B cell (primary cell): ENCODE data around the gene CAPN15. TPM values are rescaled to one million over a fixed set of nuclear protein-coding genes. Genes with fewer than 3 reads are reported as not detected.

Source experiments
- ATAC-seq: fragments of 200-7000 bp; cut with Tn5 transposase; one replicate; pipeline ENCODE4 v1.10.0; 2021; ENCODE audit warnings: low read depth, mild to moderate bottlenecking, moderate number of reproducible peaks, moderate library complexity
- CTCF ChIA-PET: fragments of 350-600 bp; sonication (Branson Sonifier 250); formaldehyde crosslinking; loops from one replicate; lab custom pipeline; 2021; ENCODE audit warnings: antibody characterized with exemption, inconsistent platforms; lab: Charles Lee
- POLR2A ChIA-PET: fragments of 350-600 bp; sonication (Branson Sonifier 250); formaldehyde crosslinking; loops from one replicate; lab custom pipeline; 2021; ENCODE audit warnings: antibody characterized with exemption; lab: Charles Lee
- DNase-seq: peaks from one replicate; pipeline ENCODE4 v3.0.0; 2013
- H2AFZ ChIP-seq: 2 replicates; pipeline ENCODE4 v1.6.1; 2012; ENCODE audit warnings: mild to moderate bottlenecking, low read depth, low read length; ENCODE audit not compliant: insufficient read depth, poor library complexity, severe bottlenecking
- H3K27ac ChIP-seq, 2 donors: 1 replicate in 1 of 2; 2 replicates in 1 of 2; pipeline ENCODE4 v1.5.1; 2012 to 2013; ENCODE audit warnings: low read length in 2 of 2, mild to moderate bottlenecking in 2 of 2, moderate library complexity in 1 of 2
- H3K27me3 ChIP-seq, 4 experiments: fragments of 200-600 bp in 1 of 4; sonication (generic) in 1 of 4; replicated peaks in 1 of 4; 1 replicate in 2 of 4; 2 replicates in 2 of 4; pipeline versions ENCODE4 v1.6.1 to v1.7.0; 2013 to 2016; ENCODE audit warnings: low read length in 3 of 4, mild to moderate bottlenecking in 2 of 4, mixed read lengths in 1 of 4, moderate library complexity in 1 of 4; ENCODE audit not compliant: insufficient read depth in 4 of 4, control insufficient read depth in 3 of 4; ENCODE audit errors: control extremely low read depth in 1 of 4
- H3K36me3 ChIP-seq, 2 experiments: replicated peaks in 1 of 2; 1 replicate in 1 of 2; 2 replicates in 1 of 2; pipeline versions ENCODE4 v1.6.1 to v1.7.1; 2013; ENCODE audit warnings: low read length in 1 of 2; ENCODE audit not compliant: insufficient read depth in 2 of 2, control insufficient read depth in 1 of 2; ENCODE audit errors: control extremely low read depth in 1 of 2, extremely low read depth in 1 of 2
- H3K4me1 ChIP-seq, 2 donors: fragments of 200-600 bp in 1 of 2; sonication (generic) in 1 of 2; 1 replicate in 1 of 2; 2 replicates in 1 of 2; pipeline versions ENCODE4 v1.5.1 to v1.6.1; 2013 to 2017; ENCODE audit warnings: low read length in 2 of 2; ENCODE audit not compliant: control insufficient read depth in 2 of 2, insufficient read depth in 2 of 2
- H3K4me2 ChIP-seq: replicated peaks from 2 replicates; pipeline ENCODE3; 2012; ENCODE audit warnings: mild to moderate bottlenecking, low read depth, low read length; ENCODE audit not compliant: poor library complexity, severe bottlenecking
- H3K4me3 ChIP-seq, 5 experiments: fragments of 200-600 bp in 1 of 5; sonication (generic) in 1 of 5; 1 replicate in 3 of 5; 2 replicates in 2 of 5; pipeline versions ENCODE4 v1.5.1 to v1.7.0; 2011 to 2016; ENCODE audit warnings: low read length in 4 of 5, mild to moderate bottlenecking in 4 of 5, low read depth in 2 of 5, control low read depth in 1 of 5, moderate library complexity in 1 of 5; ENCODE audit not compliant: insufficient read depth in 1 of 5; ENCODE audit errors: control extremely low read depth in 1 of 5, extremely low read depth in 1 of 5
- H3K79me2 ChIP-seq: fragments of 200-600 bp; sonication (generic); one replicate; pipeline ENCODE4 v1.6.0; 2016; ENCODE audit warnings: low read length; ENCODE audit not compliant: control insufficient read depth, insufficient read depth
- H3K9ac ChIP-seq: fragments of 200-600 bp; sonication (generic); 2 replicates; pipeline ENCODE4 v1.6.1; 2017; ENCODE audit warnings: mild to moderate bottlenecking, low read length, moderate library complexity
- H3K9me3 ChIP-seq, 3 donors: one replicate each; pipeline versions ENCODE4 v1.6.1 to v1.7.1; 2013; ENCODE audit warnings: low read length in 2 of 3; ENCODE audit not compliant: control insufficient read depth in 2 of 3, insufficient read depth in 1 of 3; ENCODE audit errors: control extremely low read depth in 1 of 3
- H4K20me1 ChIP-seq: 2 replicates; pipeline ENCODE4 v1.6.0; 2012; ENCODE audit warnings: mild to moderate bottlenecking, low read length; ENCODE audit not compliant: insufficient read depth, control insufficient read depth, poor library complexity, severe bottlenecking
- H3K27ac Mint-ChIP-seq: one replicate; pipeline ENCODE4 v1.8.0; 2021; ENCODE audit warnings: mixed read lengths
- H3K27me3 Mint-ChIP-seq: one replicate; pipeline ENCODE4 v1.8.0; 2021; ENCODE audit warnings: mixed read lengths
- H3K4me1 Mint-ChIP-seq: one replicate; pipeline ENCODE4 v1.8.0; 2021; ENCODE audit warnings: mixed read lengths
- H3K4me3 Mint-ChIP-seq: one replicate; pipeline ENCODE4 v1.8.0; 2021; ENCODE audit warnings: mixed read lengths
- H3K9me3 Mint-ChIP-seq: one replicate; pipeline ENCODE4 v1.8.0; 2022; ENCODE audit warnings: mixed read lengths; ENCODE audit not compliant: insufficient read depth
- CTCF ChIP-seq: fragments of 200-600 bp; IDR thresholded peaks from one replicate; pipeline ENCODE4 v1.8.0; 2022; ENCODE audit warnings: antibody characterized with exemption, mild to moderate bottlenecking
- EZH2 ChIP-seq: IDR thresholded peaks from 2 replicates; pipeline ENCODE4 v1.6.1; 2012; ENCODE audit warnings: borderline replicate concordance, low read depth, mild to moderate bottlenecking, moderate library complexity, low read length; ENCODE audit not compliant: insufficient read depth, poor library complexity, severe bottlenecking
- WGBS: methylation state at CpG from one replicate; pipeline ENCODE4 v1.1.5; 2013; ENCODE audit warnings: missing lambda C conversion rate; ENCODE audit not compliant: insufficient coverage; 5-methylcytosine and 5-hydroxymethylcytosine counted together
- intact Hi-C: fragments of 100-400 bp; cut with micrococcal nuclease; formaldehyde crosslinking; loops from one replicate; pipeline ENCODE4 v1.10.0; 2022
- polyA plus RNA-seq: library from polyadenylated mRNA; depleted of rRNA; stranded (reverse); fragments of >200 nt; gene quantifications from 2 replicates; pipeline ENCODE4 v1.2.3, GENCODE V29; 2012
- total RNA-seq, 2 donors: library from RNA; stranded (reverse); fragments of 120-200 nt in 1 of 2; gene quantifications; 1 replicate in 1 of 2; 2 replicates in 1 of 2; pipeline versions ENCODE4 v1.2.3 to v1.2.4, GENCODE V29; 2013 to 2022

Gene CAPN15
- total and polyA plus RNA-seq, 2 donors (not counting 1 experiment from before 2014, with no cell fraction given), result 67.2 to 77.2 TPM

DNA sequence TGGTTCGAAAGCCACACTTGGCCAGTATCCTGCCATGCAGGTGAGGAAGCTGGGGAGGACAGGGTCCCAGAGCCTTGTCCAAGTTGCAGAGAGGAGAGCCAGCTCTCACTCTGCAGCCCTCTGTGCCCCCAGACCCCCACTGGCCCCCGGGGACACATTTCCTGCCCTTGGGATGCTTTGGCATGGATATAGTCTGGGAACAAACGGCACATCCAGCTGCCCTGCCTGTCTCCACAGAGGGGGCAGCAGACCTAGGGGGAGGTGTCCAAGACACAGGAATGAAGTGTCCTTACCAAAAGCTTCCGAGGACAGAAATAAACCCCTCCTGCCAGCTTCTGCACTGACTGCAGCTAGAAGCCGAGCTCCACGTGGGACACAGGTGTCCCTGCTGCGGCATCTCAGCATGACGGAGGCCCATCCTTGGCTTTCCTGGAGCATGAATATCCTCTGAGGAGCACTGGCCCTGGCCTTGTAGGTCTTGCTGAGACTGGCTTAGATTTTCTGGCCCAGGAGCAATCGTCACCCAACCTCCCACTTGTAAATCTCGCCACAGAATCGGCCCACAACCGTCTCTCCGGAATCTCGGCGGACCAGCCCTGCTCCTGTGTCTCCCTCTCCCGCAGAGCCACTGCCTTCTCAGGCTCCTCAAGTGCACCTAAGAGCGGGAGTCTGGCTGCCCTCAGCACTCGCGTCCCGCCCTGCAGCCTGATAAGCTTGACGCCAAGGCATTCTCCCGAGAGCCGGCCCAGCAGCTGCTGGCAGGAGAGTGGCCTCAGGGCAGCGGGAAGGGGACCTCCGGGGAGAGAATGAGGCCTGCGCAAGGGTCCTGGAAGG, 1.1 kb upstream of the CAPN15 start:
- peaks cover 45% of the 10 kb centered on the region for H3K79me2 ChIP-seq
- peak overlapping the region; percentile 21 to 79 (median 77) for H3K4me3 ChIP-seq
- TF ChIP-seq EZH2 (no peak), CTCF (no peak)
- peak overlapping the region; percentile 88 for H3K27ac Mint-ChIP-seq
- ChIA-PET CTCF (no interaction called here), POLR2A (interaction anchor here (0.6 to 1.3 kb wide), 4 partner anchors 40 to 193 kb away, joined by 3 to 11 read pairs (median 6); partner anchors contain the start of genes DECR2, NHLRC4 and STUB1)
- H3K9ac ChIP-seq, result peak overlapping the region; percentile 75
- intact Hi-C loops, result loop anchor here (1.0 to 5.0 kb wide), 6 partner anchors 42 to 174 kb away; partner anchors contain the start of genes AXIN1, PGAP6, PIGQ and RAB11FIP3
- no peaks in the 10 kb centered on the region for H3K27me3 ChIP-seq
- no peaks in the 10 kb centered on the region for H3K27me3 Mint-ChIP-seq
- peaks cover 52% of the 10 kb centered on the region for H4K20me1 ChIP-seq
- no peaks in the 10 kb centered on the region for H3K36me3 ChIP-seq
- peak overlapping the region; percentile 98 for H3K4me2 ChIP-seq
- H2AFZ ChIP-seq, result peak overlapping the region; percentile 89
- H3K4me1 ChIP-seq, result peaks cover 25 to 47% of the 10 kb centered on the region in 2 donors
- peaks cover 36% of the 10 kb centered on the region for H3K4me1 Mint-ChIP-seq
- DNase-seq (no peak), ATAC-seq (no peak)
- H3K27ac ChIP-seq, result peak overlapping the region; percentile 71 to 96
- WGBS, result 10% methylated on average over 26 of the region's 26 CpGs
- H3K9me3 ChIP-seq, result peaks cover 0 to 2% (median 0%) of the 10 kb centered on the region in 3 donors
- peak overlapping the region; percentile 89 for H3K4me3 Mint-ChIP-seq
- no peaks in the 10 kb centered on the region for H3K9me3 Mint-ChIP-seq
